SK-N-SH (cell line): Measurements from ENCODE around the gene DLG4. TPM values are rescaled to one million over a fixed set of nuclear protein-coding genes. Genes with fewer than 3 reads are reported as not detected.

Experiments
- CTCF ChIA-PET: fragments of 300-600, 350-600 bp; formaldehyde crosslinking; extraction: SDS; loops from one replicate; lab custom pipeline; 2021; lab: Yijun Ruan, JAX
- POLR2A ChIA-PET: fragments of 350-600 bp; sonication (Branson Sonifier 250); formaldehyde crosslinking; extraction: SDS; loops from one replicate; lab custom pipeline; 2020; ENCODE audit warnings: antibody characterized with exemption, inconsistent platforms; lab: Yijun Ruan, JAX
- DNase-seq: peaks from one replicate; pipeline ENCODE4 v3.0.0; 2012
- H2AFZ ChIP-seq: fragments of 200-600 bp; sonication (generic); 2 replicates; pipeline ENCODE4 v1.8.1; 2016; ENCODE audit warnings: antibody characterized with exemption, mild to moderate bottlenecking, low read depth
- H3F3A ChIP-seq: fragments of 200-600 bp; sonication (generic); replicated peaks from 2 replicates; pipeline ENCODE3; 2016; ENCODE audit warnings: antibody characterized with exemption, mild to moderate bottlenecking; ENCODE audit not compliant: insufficient read depth
- H3K27ac ChIP-seq, 2 experiments: fragments of 200-500 bp in 1 of 2; fragments of 200-600 bp in 1 of 2; sonication (Bioruptor generic) in 1 of 2; sonication (generic), shearing (Covaris generic) in 1 of 2; 2 replicates each; pipeline versions ENCODE4 v1.5.1 to v1.6.1; 2014 to 2016; ENCODE audit warnings: low read depth in 2 of 2, inconsistent platforms in 1 of 2, low read length in 1 of 2, mild to moderate bottlenecking in 1 of 2, mixed read lengths in 1 of 2
- H3K27me3 ChIP-seq: fragments of 200-600 bp; sonication (generic), shearing (Covaris generic); 2 replicates; pipeline ENCODE4 v1.6.1; 2016; ENCODE audit warnings: mixed run types; ENCODE audit not compliant: insufficient read depth
- H3K36me3 ChIP-seq, 2 experiments: fragments of 200-500 bp in 1 of 2; fragments of 200-600 bp in 1 of 2; sonication (Bioruptor generic) in 1 of 2; sonication (generic) in 1 of 2; replicated peaks in 1 of 2; 2 replicates each; pipeline versions ENCODE3 to v1.5.1; 2014 to 2016; ENCODE audit warnings: low read length in 1 of 2, mild to moderate bottlenecking in 1 of 2; ENCODE audit not compliant: insufficient read depth in 2 of 2, control insufficient read depth in 1 of 2
- H3K4me1 ChIP-seq, 2 experiments: fragments of 200-500 bp in 1 of 2; fragments of 200-600 bp in 1 of 2; sonication (Bioruptor generic) in 1 of 2; sonication (generic), shearing (Covaris generic) in 1 of 2; 2 replicates each; pipeline versions ENCODE4 v1.5.1 to v1.6.1; 2014 to 2016; ENCODE audit warnings: low read depth in 1 of 2, low read length in 1 of 2, mixed run types in 1 of 2; ENCODE audit not compliant: insufficient read depth in 2 of 2, control insufficient read depth in 1 of 2
- H3K4me2 ChIP-seq: fragments of 200-600 bp; sonication (generic), shearing (Covaris generic); 2 replicates; pipeline ENCODE4 v1.6.1; 2017; ENCODE audit warnings: mixed run types
- H3K4me3 ChIP-seq, 2 experiments: fragments of 200-500 bp in 1 of 2; fragments of 200-600 bp in 1 of 2; sonication (Bioruptor generic) in 1 of 2; sonication (generic), shearing (Covaris generic) in 1 of 2; 2 replicates each; pipeline versions ENCODE4 v1.5.1 to v1.8.1; 2014 to 2016; ENCODE audit warnings: low read depth in 2 of 2, inconsistent platforms in 1 of 2, low read length in 1 of 2, mild to moderate bottlenecking in 1 of 2, mixed read lengths in 1 of 2, moderate library complexity in 1 of 2
- H3K79me2 ChIP-seq: fragments of 200-600 bp; sonication (generic); 2 replicates; pipeline ENCODE4 v1.8.1; 2017; ENCODE audit warnings: mild to moderate bottlenecking; ENCODE audit not compliant: insufficient read depth
- H3K9ac ChIP-seq: fragments of 200-600 bp; sonication (generic); 2 replicates; pipeline ENCODE4 v1.6.1; 2017; ENCODE audit warnings: mixed run types
- H3K9me2 ChIP-seq: fragments of 200-600 bp; sonication (generic); 2 replicates; pipeline ENCODE4 v1.6.1; 2017; ENCODE audit warnings: mixed run types
- H3K9me3 ChIP-seq: fragments of 200-600 bp; sonication (generic); 2 replicates; pipeline ENCODE4 v1.6.1; 2017; ENCODE audit warnings: mixed run types, mild to moderate bottlenecking, moderate library complexity
- H4K20me1 ChIP-seq: fragments of 200-600 bp; sonication (generic); 2 replicates; pipeline ENCODE4 v1.6.1; 2017; ENCODE audit warnings: mild to moderate bottlenecking, mixed run types; ENCODE audit not compliant: insufficient read depth
- CTCF ChIP-seq: fragments of 200-600 bp; sonication (generic); IDR thresholded peaks from 2 replicates; pipeline ENCODE4 v1.6.1; 2017; ENCODE audit warnings: antibody characterized with exemption, mild to moderate bottlenecking, moderate library complexity
- EP300 ChIP-seq, 2 experiments: IDR thresholded peaks; 2 replicates each; pipeline versions ENCODE4 v1.4.0 to v1.6.1; 2012; ENCODE audit warnings: borderline replicate concordance in 1 of 2, low read depth in 1 of 2, low read length in 1 of 2
- EZH2phosphoT487 ChIP-seq: fragments of 200-600 bp; sonication (generic); IDR thresholded peaks from 2 replicates; pipeline ENCODE4 v1.6.1; 2017; ENCODE audit warnings: low read depth, mixed run types, mild to moderate bottlenecking, antibody characterized with exemption, moderate library complexity, borderline replicate concordance
- FOSL2 ChIP-seq: IDR thresholded peaks from 2 replicates; pipeline ENCODE4 v1.4.0; 2012; ENCODE audit warnings: low read depth, mild to moderate bottlenecking, moderate library complexity, borderline replicate concordance
- FOXJ3 ChIP-seq: sonication (generic); formaldehyde crosslinking; IDR thresholded peaks from 2 replicates; pipeline ENCODE4 v1.5.1; 2020; ENCODE audit warnings: mild to moderate bottlenecking, missing genetic modification reagents
- FOXM1 ChIP-seq: IDR thresholded peaks from 2 replicates; pipeline ENCODE4 v1.4.0; 2012; ENCODE audit warnings: low read depth, mild to moderate bottlenecking
- IRF3 ChIP-seq: fragments of 150-350 bp; IDR thresholded peaks from 2 replicates; pipeline ENCODE4 v1.6.1; 2016; ENCODE audit warnings: mild to moderate bottlenecking, low read depth, low read length
- MEF2A ChIP-seq: IDR thresholded peaks from 2 replicates; pipeline ENCODE4 v1.4.0; 2012; ENCODE audit warnings: low read depth, borderline replicate concordance
- RCOR1 ChIP-seq: fragments of 150-350 bp; IDR thresholded peaks from 2 replicates; pipeline ENCODE4 v1.6.1; 2017; ENCODE audit warnings: antibody characterized with exemption, low read length
- RFX5 ChIP-seq: IDR thresholded peaks from 2 replicates; pipeline ENCODE4 v1.6.1; 2012; ENCODE audit warnings: mild to moderate bottlenecking, improper control_type of control experiment, low read length
- RXRA ChIP-seq: IDR thresholded peaks from 2 replicates; pipeline ENCODE4 v1.4.0; 2012; ENCODE audit warnings: low read depth, mild to moderate bottlenecking, borderline replicate concordance
- SIN3A ChIP-seq: IDR thresholded peaks from 2 replicates; pipeline ENCODE4 v1.6.1; 2012; ENCODE audit warnings: low read depth, mild to moderate bottlenecking, low read length, moderate library complexity, borderline replicate concordance
- SMC3 ChIP-seq: IDR thresholded peaks from 2 replicates; pipeline ENCODE4 v1.6.1; 2012; ENCODE audit warnings: low read depth, low read length, improper control_type of control experiment
- TCF12 ChIP-seq: IDR thresholded peaks from 2 replicates; pipeline ENCODE4 v1.4.0; 2012
- USF1 ChIP-seq: IDR thresholded peaks from 2 replicates; pipeline ENCODE4 v1.4.0; 2012; ENCODE audit warnings: low read depth, borderline replicate concordance
- USF2 ChIP-seq: fragments of 150-350 bp; IDR thresholded peaks from 2 replicates; pipeline ENCODE4 v1.6.1; 2017; ENCODE audit warnings: antibody characterized with exemption, low read length, low read depth, borderline replicate concordance
- YY1 ChIP-seq: IDR thresholded peaks from 2 replicates; pipeline ENCODE4 v1.4.0; 2012; ENCODE audit warnings: low read depth, mild to moderate bottlenecking
- WGBS: methylation state at CpG from one replicate; pipeline ENCODE4 v1.1.6; 2017; ENCODE audit warnings: low lambda C conversion rate; 5-methylcytosine and 5-hydroxymethylcytosine counted together
- polyA plus RNA-seq, 3 experiments: library from polyadenylated mRNA; depleted of rRNA; stranded (reverse); fragments of >200 nt; gene quantifications; 2 replicates each; pipeline ENCODE4 v1.2.3, GENCODE V29; 2012

Gene DLG4
- polyA plus RNA-seq, 1 of the 3 experiments (the other 2 are of a cell fraction) = 30.5 TPM

GRCh38 chr17:7234083-7234951 lies 14.7 kb upstream of the DLG4 start, which contains the start of gene DVL2 (continued):
- TF ChIP-seq RCOR1 = peak; percentile 68
- TF ChIP-seq FOXM1 = peak; percentile 51; the same call in 1 of the 2 replicates
- TF ChIP-seq USF2 = peak; percentile 100
- TF ChIP-seq MEF2A = no peak
- peak; percentile 70; the same call in 1 of the 2 replicates for TF ChIP-seq YY1
- no peak for TF ChIP-seq RFX5
- peak; percentile 30; the same call in 1 of the 2 replicates for TF ChIP-seq FOSL2
- no peak for TF ChIP-seq IRF3
- TF ChIP-seq USF1 = peak; percentile 99
- peak; percentile 3; the same call in 1 of the 2 replicates for TF ChIP-seq SMC3
- no peak for TF ChIP-seq TCF12
- TF ChIP-seq SIN3A = peak; percentile 72
- TF ChIP-seq FOXJ3 (CRISPR knock-in tag) = no peak; the same call in 1 of the 2 replicates
- TF ChIP-seq EZH2phosphoT487 = no peak
- no peak for TF ChIP-seq RXRA

- Histone ChIP-seq H3K27me3 (no peaks in the 10 kb centered on the region), H4K20me1 (peaks cover 36% of the 10 kb centered on the region), H3K4me3 (peak overlapping the region; percentile 86 to 89), H3K9me3 (no peaks in the 10 kb centered on the region), H3K79me2 (peaks cover 84% of the 10 kb centered on the region), H3K4me2 (peak overlapping the region; percentile 81), H3K4me1 (peaks cover 31 to 34% of the 10 kb centered on the region in 2 experiments), H3K27ac (peak overlapping the region; percentile 82 to 94), H3F3A (peaks cover 34% of the 10 kb centered on the region), H3K9ac (peak overlapping the region; percentile 89), H3K9me2 (no peaks in the 10 kb centered on the region), H3K36me3 (peaks cover 38 to 48% of the 10 kb centered on the region in 2 experiments)
- POLR2A ChIA-PET = interaction anchor here (0.7 to 1.9 kb wide), 8 partner anchors 8 to 63 kb away, joined by 3 to 27 read pairs (median 4); partner anchors contain the start of genes ACADVL, DLG4 and GABARAP
- DNase-seq = no peak
- CTCF ChIA-PET = interaction anchor here (0.7 to 6.5 kb wide), 4 partner anchors 14 to 212 kb away, joined by 3 to 44 read pairs (median 20); partner anchors contain the start of genes ACADVL and DLG4
- WGBS = 4% methylated on average over 9 of the region's 9 CpGs
- TF ChIP-seq CTCF (no peak), EZH2phosphoT487 (no peak), EP300 (IDR thresholded peaks at IDR 0.05; ENCODE audit: borderline replicate concordance in 1 of 2, low read depth in 1 of 2, low read length in 1 of 2) (no peak), RFX5 (no peak)
- TF ChIP-seq, all 33 proteins: peak for 0
- peak overlapping the region; percentile 13; the same call in 1 of the 2 replicates for H2AFZ ChIP-seq
These were observed 14.1 kb upstream of the DLG4 start for GRCh38 chr17:7233701-7234082.
